GM19240 (cell line): ENCODE results near the gene HS3ST3A1.

ENCODE experiments used
- DNase-seq: peaks from one replicate; pipeline ENCODE4 v3.0.0; 2011; ENCODE audit warnings: low spot score; ENCODE audit not compliant: insufficient read length

HS3ST3A1 gene

GRCh38 chr17:13491916-13492736 is 109.6 kb downstream of the HS3ST3A1 start:
- DNase-seq = no peak

GRCh38 chr17:13491491-13491890 is 110.2 kb downstream of the HS3ST3A1 start:
- DNase-seq = no peak

- DNase-seq = no peak
These were observed 110.7 kb downstream of the HS3ST3A1 start for GRCh38 chr17:13490906-13491482.

- DNase-seq = no peak
These were observed 111.3 kb downstream of the HS3ST3A1 start for GRCh38 chr17:13490427-13490826.

GRCh38 chr17:13485327-13485726 is 116.4 kb downstream of the HS3ST3A1 start:
- no peak for DNase-seq

GRCh38 chr17:13484020-13484419 is 117.7 kb downstream of the HS3ST3A1 start:
- DNase-seq = no peak

- DNase-seq = no peak
These were observed 120.9 kb downstream of the HS3ST3A1 start for GRCh38 chr17:13480877-13481276.

- DNase-seq = no peak
These were observed 123.4 kb downstream of the HS3ST3A1 start for GRCh38 chr17:13478326-13478830.

GRCh38 chr17:13477180-13477611 is 124.5 kb downstream of the HS3ST3A1 start:
- no peak for DNase-seq

GRCh38 chr17:13476720-13477119 is 125.0 kb downstream of the HS3ST3A1 start:
- no peak for DNase-seq

- no peak for DNase-seq
These were observed 126.0 kb downstream of the HS3ST3A1 start for GRCh38 chr17:13475574-13476223.

- DNase-seq = no peak
These were observed 127.5 kb downstream of the HS3ST3A1 start for GRCh38 chr17:13474073-13474800.

GRCh38 chr17:13465678-13466077 is 136.1 kb downstream of the HS3ST3A1 start:
- no peak for DNase-seq

- DNase-seq = no peak
These were observed 139.0 kb downstream of the HS3ST3A1 start for GRCh38 chr17:13462673-13463124.

- DNase-seq = no peak
These were observed 139.6 kb downstream of the HS3ST3A1 start for GRCh38 chr17:13462146-13462545.

GRCh38 chr17:13460261-13461000 is 141.3 kb downstream of the HS3ST3A1 start:
- no peak for DNase-seq

GRCh38 chr17:13457783-13458182 is 143.9 kb downstream of the HS3ST3A1 start:
- DNase-seq = no peak
